ENCODE data around the gene NAALADL2.

DNA sequence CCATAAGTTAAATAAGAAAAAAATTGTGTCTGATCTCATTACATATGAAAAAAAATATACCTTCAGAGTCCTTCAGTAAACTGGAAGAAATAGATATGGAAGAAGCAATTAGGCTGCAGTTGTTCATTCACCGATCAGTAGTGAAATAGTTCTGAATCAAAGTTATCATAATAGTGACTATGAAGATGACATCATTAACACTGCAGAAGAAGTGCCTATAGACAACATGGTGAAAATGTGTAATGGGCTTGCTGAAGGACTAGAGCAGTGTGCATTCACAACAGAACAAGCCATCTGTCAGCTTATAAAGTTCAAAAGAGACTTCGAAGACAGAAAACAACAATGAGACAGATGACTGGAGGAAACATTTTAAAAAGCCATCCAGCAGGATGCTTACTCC, 144.5 kb downstream of the NAALADL2 start:
- TF ChIP-seq, protein P1, sequence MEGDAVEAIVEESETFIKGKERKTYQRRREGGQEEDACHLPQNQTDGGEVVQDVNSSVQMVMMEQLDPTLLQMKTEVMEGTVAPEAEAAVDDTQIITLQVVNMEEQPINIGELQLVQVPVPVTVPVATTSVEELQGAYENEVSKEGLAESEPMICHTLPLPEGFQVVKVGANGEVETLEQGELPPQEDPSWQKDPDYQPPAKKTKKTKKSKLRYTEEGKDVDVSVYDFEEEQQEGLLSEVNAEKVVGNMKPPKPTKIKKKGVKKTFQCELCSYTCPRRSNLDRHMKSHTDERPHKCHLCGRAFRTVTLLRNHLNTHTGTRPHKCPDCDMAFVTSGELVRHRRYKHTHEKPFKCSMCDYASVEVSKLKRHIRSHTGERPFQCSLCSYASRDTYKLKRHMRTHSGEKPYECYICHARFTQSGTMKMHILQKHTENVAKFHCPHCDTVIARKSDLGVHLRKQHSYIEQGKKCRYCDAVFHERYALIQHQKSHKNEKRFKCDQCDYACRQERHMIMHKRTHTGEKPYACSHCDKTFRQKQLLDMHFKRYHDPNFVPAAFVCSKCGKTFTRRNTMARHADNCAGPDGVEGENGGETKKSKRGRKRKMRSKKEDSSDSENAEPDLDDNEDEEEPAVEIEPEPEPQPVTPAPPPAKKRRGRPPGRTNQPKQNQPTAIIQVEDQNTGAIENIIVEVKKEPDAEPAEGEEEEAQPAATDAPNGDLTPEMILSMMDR (conservative IDR thresholded peaks at IDR 0.05 in 1 of 2, IDR thresholded peaks at IDR 0.05 in 1 of 2; ENCODE audit: low read depth in 1 of 2, low read length in 2 of 2) = no peak
- no peak for TF ChIP-seq EZH2 (IDR thresholded peaks at IDR 0.05; ENCODE audit: low read length, missing control alignments)
